CD4-positive, alpha-beta T cell treated with Interleukin-21 for 1 hour (primary cell): Measurements from ENCODE around the gene THBD.

Source experiments
- DNase-seq: peaks from one replicate; pipeline ENCODE4 v3.0.0-alpha.2; 2020

The THBD gene

DNA sequence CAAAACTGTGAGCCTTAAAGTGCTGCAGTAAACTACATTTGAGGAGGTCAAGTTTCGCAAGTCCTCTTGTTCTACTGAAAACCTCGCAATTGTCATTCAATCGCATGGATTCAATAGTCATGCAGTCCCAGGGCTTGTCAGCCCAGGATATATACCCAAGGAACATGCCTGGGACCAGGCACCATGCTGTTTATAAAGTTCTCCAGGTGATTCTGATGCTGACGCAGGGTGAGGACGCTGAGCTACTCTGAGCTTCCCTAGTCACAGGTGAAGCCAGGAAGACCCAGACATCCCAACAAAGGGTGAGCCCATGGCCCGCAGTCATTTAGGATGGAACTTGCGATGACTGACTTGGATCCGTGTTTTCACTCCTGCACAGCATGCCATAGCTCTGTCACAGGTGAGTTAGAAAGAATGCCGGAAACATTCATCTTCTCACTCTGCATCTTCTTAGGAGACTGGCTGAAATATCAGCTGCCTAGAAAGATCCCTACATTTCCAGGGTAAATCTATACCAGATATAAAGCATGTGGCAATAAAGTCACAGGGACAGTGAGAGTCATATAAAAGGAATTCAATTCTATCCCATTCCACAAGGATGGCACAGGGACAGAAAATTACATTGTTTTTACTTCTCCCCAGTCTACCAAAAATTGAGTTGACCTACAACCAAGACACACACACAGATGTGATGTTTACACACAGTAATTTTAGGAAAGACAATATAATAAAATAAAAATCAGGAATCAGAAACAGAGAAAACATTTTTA is 41.4 kb downstream of the THBD start:
- no peak for DNase-seq

- no peak for DNase-seq
These were observed 42.0 kb downstream of the THBD start for GRCh38 chr20:23007462-23007861.

DNA sequence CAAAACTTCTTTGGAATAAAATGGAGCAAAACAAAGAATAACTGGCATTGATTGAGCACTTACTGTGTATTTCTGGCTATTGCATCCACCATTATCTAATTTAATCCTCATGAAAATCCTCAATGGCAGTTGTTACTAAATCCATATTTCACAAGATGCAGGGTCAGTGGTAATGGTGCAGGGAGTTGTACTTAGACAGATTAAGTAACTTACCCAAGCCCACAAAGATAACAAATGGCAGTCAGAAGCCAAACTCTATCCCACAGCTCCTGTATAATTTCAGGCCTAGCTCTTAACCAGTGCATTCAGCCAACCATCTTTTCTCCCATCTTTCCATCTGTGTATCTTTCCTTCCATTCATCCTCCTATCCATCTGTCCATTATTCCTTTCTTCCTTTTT is 43.7 kb downstream of the THBD start:
- no peak for DNase-seq

DNA sequence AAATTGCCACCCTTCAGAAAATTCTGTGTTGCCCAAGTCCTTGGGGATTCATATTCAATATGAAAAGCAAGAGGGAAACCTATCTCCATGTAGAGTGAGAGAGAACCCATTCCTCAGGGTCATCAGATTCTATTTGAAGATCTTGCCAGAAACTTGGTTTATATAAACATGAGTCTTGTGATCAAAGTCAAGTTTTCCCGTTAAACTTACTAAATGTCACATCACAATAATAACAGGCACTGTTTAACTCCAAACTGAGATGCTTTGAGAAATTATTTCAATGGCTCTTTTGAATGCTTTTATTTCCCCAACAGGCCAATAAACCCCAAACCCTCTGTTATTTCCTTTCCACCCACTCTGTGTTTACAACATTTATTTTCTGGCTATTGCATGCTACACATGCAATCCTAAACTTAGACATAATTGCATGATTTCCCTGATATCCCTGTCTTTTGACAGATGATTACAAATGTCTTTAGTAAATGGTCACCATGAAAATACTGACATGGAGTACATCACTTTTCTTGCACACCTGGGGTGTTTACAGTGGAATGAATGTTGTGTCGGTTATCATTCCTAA is 45.5 kb downstream of the THBD start:
- no peak for DNase-seq

- no peak for DNase-seq
These were observed 46.3 kb downstream of the THBD start for GRCh38 chr20:23003077-23003635.

- DNase-seq, result no peak
These were observed 47.2 kb downstream of the THBD start for GRCh38 chr20:23002276-23002675.

- DNase-seq, result no peak
These were observed 49.1 kb downstream of the THBD start for GRCh38 chr20:23000232-23000947.

GRCh38 chr20:22999756-23000155 is 49.7 kb downstream of the THBD start:
- DNase-seq, result no peak

- DNase-seq, result no peak
These were observed 51.0 kb downstream of the THBD start for GRCh38 chr20:22998476-22998875.

DNA sequence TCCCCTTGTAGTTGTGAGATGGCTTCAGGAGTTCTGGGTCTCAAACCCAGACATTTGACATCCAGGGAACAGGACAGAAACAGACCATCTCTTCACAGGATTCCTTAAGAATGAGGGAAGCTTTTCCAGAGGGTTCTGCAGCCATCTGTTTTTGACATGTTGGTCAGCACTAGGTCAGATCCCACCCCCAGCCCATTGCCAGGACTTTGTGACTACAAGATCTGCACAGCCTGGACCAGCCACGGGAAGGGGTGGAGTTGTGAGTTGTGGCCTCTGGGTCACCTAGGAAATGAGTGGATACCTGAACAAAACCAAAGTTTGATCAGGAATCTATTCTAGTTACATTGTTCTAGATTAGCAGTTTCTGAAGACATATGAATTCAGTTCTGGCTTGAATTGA is 53.5 kb downstream of the THBD start:
- DNase-seq, result no peak
